A549 (cell line): Measurements from ENCODE around the gene SMIM14. TPM values are rescaled to one million over a fixed set of nuclear protein-coding genes. Genes with fewer than 3 reads are reported as not detected.

ENCODE experiments used
- ATAC-seq, 2 experiments: fragments of 200-7000 bp in 1 of 2; fragments of >200 bp in 1 of 2; cut with Nextera tagmentation in 1 of 2; cut with Tn5 transposase in 1 of 2; 3 replicates each; pipeline versions ENCODE4 v1.8.0 to v1.9.1; 2018 to 2020; ENCODE audit warnings: mild to moderate bottlenecking in 1 of 2, moderate library complexity in 1 of 2
- CTCF ChIA-PET: fragments of 300-600 bp; sonication (Branson Sonifier 250); formaldehyde crosslinking; extraction: SDS; loops from one replicate; lab custom pipeline; 2021; ENCODE audit warnings: antibody characterized with exemption, inconsistent platforms; lab: Yijun Ruan, JAX
- POLR2A ChIA-PET: fragments of 350-600 bp; formaldehyde crosslinking; extraction: SDS; loops from one replicate; lab custom pipeline; 2021; ENCODE audit warnings: antibody characterized with exemption, inconsistent platforms; lab: Yijun Ruan, JAX
- DNase-seq, 2 experiments: peaks; one replicate each; pipeline versions ENCODE4 v3.0.0 to v3.0.0-alpha.2; 2011 to 2016; ENCODE audit warnings: low read depth in 1 of 2, low spot score in 1 of 2
- FAIRE-seq: peaks from 2 replicates; lab custom pipeline; 2011; peaks lifted over from hg19 to GRCh38; lab: Jason Lieb, UNC
- H3K27ac ChIP-seq, 2 experiments: fragments of >200 bp; sonication (Bioruptor Twin); formaldehyde crosslinking; 3 replicates each; pipeline ENCODE4 v1.5.1; 2016 to 2017
- H3K4me1 ChIP-seq: fragments of >200 bp; sonication (Bioruptor Twin); formaldehyde crosslinking; 3 replicates; pipeline ENCODE4 v1.6.1; 2016
- H3K4me2 ChIP-seq: fragments of >200 bp; sonication (Bioruptor Twin); formaldehyde crosslinking; 3 replicates; pipeline ENCODE4 v1.6.1; 2016
- H3K4me3 ChIP-seq: fragments of >200 bp; sonication (Bioruptor Twin); formaldehyde crosslinking; 3 replicates; pipeline ENCODE4 v1.5.1; 2016
- H3K9me3 ChIP-seq: fragments of >200 bp; sonication (Bioruptor Twin); formaldehyde crosslinking; 3 replicates; pipeline ENCODE4 v1.6.1; 2016
- ELK1 ChIP-seq: fragments of 150-350 bp; IDR thresholded peaks from 2 replicates; pipeline ENCODE4 v1.6.1; 2014; ENCODE audit warnings: low read depth, mild to moderate bottlenecking, low read length
- EP300 ChIP-seq, 2 experiments: fragments of >200 bp; sonication (Bioruptor Twin); formaldehyde crosslinking; IDR thresholded peaks; 2 replicates in 1 of 2; 3 replicates in 1 of 2; pipeline ENCODE4 v1.6.1; 2016 to 2017
- FOSB ChIP-seq: fragments of 250-450 bp; sonication (Bioruptor Pico); IDR thresholded peaks from 2 replicates; pipeline ENCODE4 v1.5.0; 2020; ENCODE audit warnings: mild to moderate bottlenecking, moderate library complexity
- GATA3 ChIP-seq: IDR thresholded peaks from 2 replicates; pipeline ENCODE4 v1.6.1; 2012; ENCODE audit warnings: borderline replicate concordance
- HDAC2 ChIP-seq: fragments of 200-600 bp; sonication (generic); IDR thresholded peaks from 2 replicates; pipeline ENCODE4 v1.6.1; 2016
- HES2 ChIP-seq: fragments of >200 bp; sonication (Bioruptor Twin); formaldehyde crosslinking; IDR thresholded peaks from 2 replicates; pipeline ENCODE4 v1.6.1; 2016
- HMGXB4 ChIP-seq: fragments of 250-450 bp; sonication (Bioruptor Pico); IDR thresholded peaks from 2 replicates; pipeline ENCODE4 v1.5.0; 2021; ENCODE audit warnings: mild to moderate bottlenecking, moderate library complexity, borderline replicate concordance
- HOXB13 ChIP-seq: fragments of 250-450 bp; sonication (Bioruptor Pico); IDR thresholded peaks from 2 replicates; pipeline ENCODE4 v1.5.0; 2020; ENCODE audit warnings: low read depth, mild to moderate bottlenecking, moderate library complexity
- KDM1A ChIP-seq: fragments of 200-600 bp; sonication (generic); IDR thresholded peaks from 2 replicates; pipeline ENCODE4 v1.6.1; 2016; ENCODE audit warnings: low read depth, mild to moderate bottlenecking
- KDM5A ChIP-seq: fragments of 200-600 bp; sonication (generic); IDR thresholded peaks from 2 replicates; pipeline ENCODE4 v1.6.1; 2016; ENCODE audit warnings: antibody characterized with exemption, mild to moderate bottlenecking
- NFE2L2 ChIP-seq: fragments of 150-350 bp; conservative IDR thresholded peaks from 2 replicates; pipeline ENCODE4 v1.6.1; 2014; ENCODE audit warnings: low read length
- RARB ChIP-seq: fragments of 250-450 bp; sonication (Bioruptor Pico); IDR thresholded peaks from 2 replicates; pipeline ENCODE4 v1.8.0; 2021; ENCODE audit warnings: mild to moderate bottlenecking, moderate library complexity
- REST ChIP-seq: fragments of 200-600 bp; sonication (generic); IDR thresholded peaks from 2 replicates; pipeline ENCODE4 v1.6.1; 2016; ENCODE audit warnings: antibody characterized with exemption, mild to moderate bottlenecking, moderate library complexity
- RNF2 ChIP-seq: fragments of 200-600 bp; sonication (generic); IDR thresholded peaks from 2 replicates; pipeline ENCODE4 v1.6.1; 2016; ENCODE audit warnings: low read depth, mild to moderate bottlenecking, antibody characterized with exemption, moderate library complexity, borderline replicate concordance
- SREBF2 ChIP-seq: fragments of 450-650 bp; IDR thresholded peaks from 2 replicates; pipeline ENCODE4 v1.6.1; 2014; ENCODE audit warnings: mild to moderate bottlenecking, moderate library complexity
- TFCP2L1 ChIP-seq: fragments of 250-450 bp; sonication (Bioruptor Pico); IDR thresholded peaks from 2 replicates; pipeline ENCODE4 v1.5.0; 2021; ENCODE audit warnings: mild to moderate bottlenecking
- USF2 ChIP-seq: fragments of 450-650 bp; IDR thresholded peaks from 2 replicates; pipeline ENCODE4 v1.6.1; 2014; ENCODE audit warnings: antibody characterized with exemption
- ZC3H11A ChIP-seq: fragments of 450-650 bp; IDR thresholded peaks from 2 replicates; pipeline ENCODE4 v1.6.1; 2014; ENCODE audit warnings: antibody characterized with exemption, mild to moderate bottlenecking
- ZFP36 ChIP-seq: fragments of 450-650 bp; IDR thresholded peaks from 2 replicates; pipeline ENCODE4 v1.6.1; 2014; ENCODE audit warnings: borderline replicate concordance; ENCODE audit not compliant: partially characterized antibody
- ZNF302 ChIP-seq: fragments of 250-450 bp; sonication (Bioruptor Pico); IDR thresholded peaks from 2 replicates; pipeline ENCODE4 v1.9.0; 2021; ENCODE audit warnings: inconsistent platforms, mild to moderate bottlenecking, moderate library complexity
- ZSCAN20 ChIP-seq: fragments of 250-450 bp; sonication (Bioruptor Pico); IDR thresholded peaks from 2 replicates; pipeline ENCODE4 v1.8.0; 2022; ENCODE audit warnings: mild to moderate bottlenecking, moderate library complexity
- WGBS: methylation state at CpG from one replicate; pipeline ENCODE4 v1.1.6; 2017; ENCODE audit errors: missing lambda C conversion rate; 5-methylcytosine and 5-hydroxymethylcytosine counted together
- polyA plus RNA-seq, 4 experiments: library from polyadenylated mRNA; depleted of rRNA in 3 of 4; stranded (reverse); fragments of >200 nt; fragmentation: RNase III in 1 of 4; extraction: RNeasy Plus Mini Kit Qiagen cat#74134 plus additional on column Dnase treatment in 1 of 4; gene quantifications; 2 replicates in 3 of 4; 3 replicates in 1 of 4; pipeline ENCODE4 v1.2.3, GENCODE V29; 2011 to 2017

Gene SMIM14
- polyA plus RNA-seq, 2 of the 4 experiments (the other 2 are of a cell fraction): 20.5 to 81.3 TPM

GRCh38 chr4:39631700-39632079 lies 7.0 kb downstream of the SMIM14 start:
- WGBS: 79% methylated on average over 1 of the region's 1 CpG
- no peak overlapping the region for H3K27ac ChIP-seq
- FAIRE-seq (no peak), ATAC-seq (no peak), DNase-seq (no peak)
- H3K4me1 ChIP-seq: peaks cover 39% of the 10 kb centered on the region
- H3K9me3 ChIP-seq: no peaks in the 10 kb centered on the region
- H3K4me3 ChIP-seq: no peak overlapping the region
- ChIA-PET POLR2A (interaction anchor here (1.2 kb wide), 1 partner anchor 104 kb away, joined by 9 read pairs; the partner anchor contains the start of gene UGDH), CTCF (interaction anchor here (0.9 kb wide), 1 partner anchor 66 kb away, joined by 3 read pairs; the partner anchor contains the start of gene UBE2K)
- no peak for TF ChIP-seq KDM5A
- TF ChIP-seq USF2: no peak
- no peak for TF ChIP-seq RARB
- TF ChIP-seq ZSCAN20 (CRISPR knock-in tag): no peak
- no peak for TF ChIP-seq ZC3H11A
- no peak for TF ChIP-seq RNF2
- TF ChIP-seq FOSB (CRISPR knock-in tag): no peak
- TF ChIP-seq ELK1: no peak
- no peak for TF ChIP-seq HDAC2
- no peak for TF ChIP-seq ZFP36
- H3K4me2 ChIP-seq: no peak overlapping the region

- FAIRE-seq (no peak), ATAC-seq (no peak), DNase-seq (no peak)
- Histone ChIP-seq H3K4me1 (peaks cover 39% of the 10 kb centered on the region), H3K4me3 (no peak overlapping the region), H3K9me3 (no peaks in the 10 kb centered on the region), H3K4me2 (no peak overlapping the region), H3K27ac (no peak overlapping the region)
- WGBS: 92% methylated on average over 2 of the region's 2 CpGs
- ChIA-PET CTCF (no interaction called here), POLR2A (no interaction called here)
- TF ChIP-seq HMGXB4 (CRISPR knock-in tag) (no peak), ZNF302 (no peak), RARB (no peak), EP300 (IDR thresholded peaks at IDR 0.05) (no peak), ZC3H11A (no peak), REST (no peak), ZSCAN20 (CRISPR knock-in tag) (no peak), HOXB13 (CRISPR knock-in tag) (no peak)
Measured at GRCh38 chr4:39627413-39627812, 11.3 kb downstream of the SMIM14 start.

- POLR2A ChIA-PET: no interaction called here
- 86% methylated on average over 1 of the region's 1 CpG for WGBS
- no peak for DNase-seq
- TF ChIP-seq REST: no peak
- no peak for TF ChIP-seq KDM1A
- no peak for TF ChIP-seq NFE2L2
- no peak for TF ChIP-seq TFCP2L1 (CRISPR knock-in tag)
- TF ChIP-seq GATA3: no peak
- TF ChIP-seq SREBF2: no peak
- TF ChIP-seq HES2: no peak
Measured at GRCh38 chr4:39626913-39627312, 11.8 kb downstream of the SMIM14 start.

More at GRCh38 chr4:39626913-39627312, 11.8 kb downstream of the SMIM14 start:
- H3K9me3 ChIP-seq: no peaks in the 10 kb centered on the region
- H3K4me3 ChIP-seq: no peak overlapping the region
- ATAC-seq (no peak), FAIRE-seq (no peak)
- H3K27ac ChIP-seq: peak overlapping the region in 1 of 2 experiments; percentile 20; a peak in 1 of 6 replicates
- CTCF ChIA-PET: interaction anchor here (1.0 to 1.3 kb wide), 2 partner anchors 11 to 158 kb away, joined by 3 to 4 read pairs; no protein-coding TSS in a partner anchor
- no peak overlapping the region for H3K4me2 ChIP-seq
- peaks cover 43% of the 10 kb centered on the region for H3K4me1 ChIP-seq
